ENCODE measurements around the gene SNRNP48.

Gene SNRNP48

DNA sequence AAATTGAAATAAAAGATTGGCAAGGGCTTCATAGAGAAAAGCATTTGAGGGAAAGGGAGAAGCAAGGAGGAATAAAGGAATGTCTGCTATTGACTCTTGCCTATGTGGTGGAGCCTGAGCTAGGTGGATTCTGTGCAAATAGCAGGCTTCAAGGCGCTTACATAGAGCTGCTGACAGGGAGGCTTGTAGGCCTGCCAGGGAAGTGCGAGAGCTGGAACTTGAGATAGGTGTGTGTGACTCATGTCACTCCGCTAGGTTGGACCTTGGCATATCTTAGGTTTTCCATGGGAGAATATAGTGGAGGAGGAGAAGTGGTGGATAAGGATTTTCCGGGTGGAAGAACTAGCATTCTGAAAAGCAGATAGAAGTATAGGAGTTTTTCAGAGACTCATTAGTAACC is 14.0 kb downstream of the SNRNP48 start:
- DNase-seq: no peak

DNA sequence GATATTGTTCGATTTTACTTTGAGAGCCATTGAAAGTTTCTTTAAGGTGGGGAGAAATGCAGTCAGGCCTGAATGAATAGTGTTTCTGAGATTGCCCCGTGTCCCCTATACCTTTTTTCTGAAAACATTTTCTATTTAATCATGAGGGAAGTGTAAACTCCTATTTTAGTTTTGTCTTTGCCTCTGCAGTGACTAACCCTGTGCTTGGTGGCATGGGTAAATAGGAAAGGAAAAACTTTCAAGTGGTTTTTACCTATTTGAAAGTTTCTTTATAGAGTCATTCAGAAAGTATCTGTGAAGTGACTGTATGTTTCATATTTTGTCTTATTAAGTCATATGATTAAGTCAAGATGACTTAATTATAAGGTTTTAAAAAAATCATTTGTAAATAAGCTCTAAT is 14.5 kb downstream of the SNRNP48 start:
- DNase-seq: no peak

DNA sequence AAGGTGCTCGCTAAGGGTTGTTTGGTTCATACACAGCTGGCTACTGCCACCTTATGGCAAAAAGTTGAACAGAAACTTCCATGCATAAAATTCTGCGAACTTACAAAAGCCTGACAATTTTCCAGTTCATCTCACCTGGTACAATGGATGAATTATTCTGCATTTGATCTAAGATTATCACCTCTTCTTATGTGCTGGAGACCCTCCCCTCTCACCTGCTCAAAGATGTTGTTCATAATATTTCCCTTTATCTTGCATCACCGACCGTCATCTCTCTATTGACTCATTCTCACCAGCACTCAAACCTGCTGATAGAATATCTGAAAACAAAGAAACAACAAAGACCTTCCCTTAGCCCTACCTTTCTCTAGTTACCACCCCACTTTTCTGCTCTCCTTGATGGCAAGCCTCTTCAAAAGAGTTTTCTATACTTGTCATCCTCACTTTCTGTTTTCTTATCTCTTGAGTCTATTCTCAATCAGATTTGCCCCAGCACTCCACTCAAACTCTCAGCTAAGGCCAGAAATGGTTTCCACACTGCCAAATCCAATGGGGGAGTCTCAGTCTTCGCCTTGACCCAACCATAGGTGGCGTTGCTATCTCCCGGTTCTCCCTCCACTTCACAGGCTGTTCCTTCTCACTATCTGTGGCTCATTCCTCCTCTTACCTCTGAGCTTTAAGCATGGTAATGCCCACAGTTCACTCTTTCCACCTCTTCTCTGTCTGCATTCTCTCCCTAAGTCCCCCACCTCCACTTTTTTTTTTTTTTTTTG is 25.8 kb downstream of the SNRNP48 start:
- DNase-seq: peak; percentile 40

DNA sequence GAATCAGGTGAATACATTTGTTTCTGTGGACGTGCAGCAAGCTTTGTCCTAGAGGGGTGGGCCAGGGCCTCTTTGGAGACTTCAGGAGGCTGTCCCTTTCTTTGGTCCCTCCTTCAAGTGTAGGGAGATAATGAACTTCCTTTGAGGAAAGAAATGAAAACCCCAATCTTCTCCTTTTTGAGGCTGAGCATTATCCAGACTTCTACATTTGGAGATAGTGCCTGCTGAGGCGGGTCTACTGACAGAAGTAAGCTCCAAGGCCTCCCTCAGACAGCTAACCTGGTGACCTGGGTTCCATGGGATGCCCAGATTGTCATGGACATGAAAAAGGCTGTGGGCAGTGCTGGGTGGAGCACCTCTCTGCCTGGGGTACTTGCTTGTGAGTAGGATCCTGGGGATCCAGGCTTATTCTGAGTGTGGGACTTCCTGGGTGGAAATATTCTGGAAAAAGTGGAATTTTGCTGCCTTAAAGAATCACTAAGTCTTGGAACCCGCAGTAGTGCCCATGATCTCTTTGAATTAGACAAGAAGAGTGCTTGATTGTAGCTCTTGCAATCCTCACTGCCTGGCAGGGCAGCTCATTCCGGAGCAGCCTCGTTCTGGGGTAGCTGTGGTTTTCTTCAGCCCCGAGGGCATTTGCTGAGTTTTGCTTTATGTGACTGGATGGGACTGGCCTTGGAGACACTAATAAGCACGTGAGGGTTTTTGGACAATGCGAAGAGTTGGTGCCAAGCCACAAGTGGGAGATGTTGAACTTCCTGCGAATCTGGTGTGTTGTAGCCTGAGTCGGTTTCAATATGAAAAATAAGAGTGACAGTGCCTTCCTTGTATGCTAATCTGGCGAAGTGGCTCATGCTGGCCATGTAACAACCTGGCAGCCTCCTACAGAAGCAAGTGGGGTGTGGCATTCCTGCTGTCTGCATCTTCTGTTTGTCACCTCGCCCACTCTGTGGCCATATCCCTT is 28.1 kb downstream of the SNRNP48 start:
- DNase-seq: no peak

DNA sequence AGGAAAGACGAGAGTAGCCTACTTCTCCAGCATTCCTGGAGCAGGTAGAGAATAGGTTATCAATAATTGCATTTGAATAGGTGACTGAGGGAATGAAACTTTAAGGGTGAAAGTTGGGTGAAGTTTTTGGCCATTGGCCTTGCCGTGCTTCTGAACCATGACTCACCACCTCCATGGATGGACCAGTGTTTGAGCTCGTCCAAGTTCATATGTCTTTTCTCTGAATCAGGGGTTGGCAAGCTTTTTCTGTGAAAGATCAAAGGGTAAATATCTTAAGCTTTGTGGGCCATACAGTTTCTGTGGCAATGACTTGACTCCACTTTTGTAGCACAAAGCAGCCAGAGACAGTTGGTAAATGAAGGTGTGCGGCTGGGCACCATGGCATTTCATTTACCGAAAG is 31.8 kb downstream of the SNRNP48 start:
- no peak for DNase-seq

DNA sequence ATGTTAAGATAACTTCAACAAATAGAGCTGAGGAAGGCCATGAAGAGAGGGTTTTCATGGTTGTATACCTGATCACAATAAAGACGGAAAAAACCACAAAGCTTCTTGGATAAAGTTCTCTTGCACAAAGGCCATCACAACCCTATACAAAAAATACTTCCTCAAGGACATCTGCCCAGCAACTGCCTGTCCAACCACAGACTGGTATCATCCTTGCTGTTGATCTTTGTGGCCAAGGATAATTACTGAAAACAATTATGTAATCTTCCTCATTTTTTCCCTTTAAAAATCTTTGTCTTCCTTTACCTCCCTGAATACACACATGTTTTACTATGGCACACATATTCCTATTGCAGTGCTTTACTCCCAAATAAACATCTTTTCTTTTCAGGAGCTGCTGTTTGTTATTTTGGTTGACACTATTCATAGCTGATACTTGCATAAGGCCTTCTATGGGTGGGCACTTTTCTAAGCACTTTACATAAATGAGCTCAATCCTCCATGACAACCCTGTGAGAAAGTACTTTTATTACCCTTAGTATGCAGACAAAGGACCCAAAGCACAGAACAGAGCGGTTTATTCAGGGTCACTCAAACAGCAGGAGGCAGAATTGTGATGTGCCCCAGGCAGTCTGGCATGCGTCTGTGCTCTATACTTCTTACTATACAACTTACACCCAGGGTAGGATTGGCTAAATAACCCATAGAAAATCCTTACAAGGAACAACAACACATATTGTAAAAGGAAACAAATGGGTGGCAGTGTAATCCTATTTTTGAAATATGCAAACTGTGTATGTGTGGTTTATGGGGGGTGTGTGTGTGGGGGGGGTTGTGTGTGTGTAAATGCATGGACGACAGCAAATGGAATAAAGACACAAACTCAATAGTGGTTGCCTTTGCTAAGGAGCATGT is 35.1 kb downstream of the SNRNP48 start:
- DNase-seq: no peak

DNA sequence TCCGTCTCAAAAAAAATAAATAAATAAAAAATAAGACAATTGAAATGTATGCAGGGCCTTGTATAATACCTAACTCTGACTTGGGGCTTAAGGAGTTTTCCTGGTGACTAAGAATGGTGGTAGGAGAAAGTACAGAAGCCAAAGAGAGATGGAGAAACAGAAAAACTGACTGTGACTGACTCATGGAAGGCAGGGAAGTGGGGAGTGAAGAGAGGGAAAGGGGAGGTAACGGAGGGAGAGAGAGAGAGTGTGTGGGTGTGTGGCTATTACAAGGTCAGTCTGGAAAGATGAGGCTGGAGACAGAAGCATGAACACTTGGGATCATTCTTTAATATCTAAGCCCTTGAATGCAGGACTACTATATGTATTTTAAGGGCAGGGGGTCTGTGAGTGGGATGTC is 38.5 kb downstream of the SNRNP48 start:
- DNase-seq: no peak

DNA sequence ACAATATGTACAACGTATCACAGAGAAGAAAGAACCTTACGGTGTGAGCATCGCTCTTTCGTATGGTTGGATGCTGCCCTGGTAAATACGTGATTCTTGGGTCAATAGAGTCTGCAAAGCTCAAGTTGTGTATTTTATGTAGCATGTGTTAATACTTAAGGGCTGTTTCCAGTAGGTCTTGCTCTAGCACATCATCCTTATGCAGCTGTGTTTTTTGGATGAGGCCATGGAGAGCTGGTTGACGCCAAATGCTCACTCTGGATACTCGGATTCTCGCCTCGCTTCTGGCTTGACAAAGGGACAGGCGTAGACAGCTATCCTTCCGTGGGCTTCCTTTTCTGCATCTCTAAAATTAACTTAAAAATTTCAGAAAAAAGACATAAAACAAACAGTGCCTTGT is 38.9 kb downstream of the SNRNP48 start:
- no peak for DNase-seq

DNA sequence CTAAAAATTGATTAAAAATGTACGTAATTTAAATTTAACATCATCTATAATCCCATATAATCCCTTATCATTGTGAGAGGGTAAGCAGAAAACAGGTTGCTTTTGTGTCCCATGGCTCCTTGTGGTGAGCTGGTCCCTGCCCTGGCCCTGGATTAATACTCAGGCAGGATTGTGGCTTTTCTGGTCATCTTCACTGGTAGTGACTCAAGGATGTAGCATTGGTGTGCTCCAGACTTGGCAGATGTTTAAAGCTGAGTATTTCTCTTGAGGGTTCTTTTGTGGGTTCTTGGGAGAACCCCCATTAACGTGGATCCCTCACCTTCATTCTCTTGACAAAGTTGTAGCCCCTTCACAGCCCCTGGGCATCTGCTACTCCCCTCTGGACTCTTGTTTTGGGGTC is 39.3 kb downstream of the SNRNP48 start:
- no peak for DNase-seq

DNA sequence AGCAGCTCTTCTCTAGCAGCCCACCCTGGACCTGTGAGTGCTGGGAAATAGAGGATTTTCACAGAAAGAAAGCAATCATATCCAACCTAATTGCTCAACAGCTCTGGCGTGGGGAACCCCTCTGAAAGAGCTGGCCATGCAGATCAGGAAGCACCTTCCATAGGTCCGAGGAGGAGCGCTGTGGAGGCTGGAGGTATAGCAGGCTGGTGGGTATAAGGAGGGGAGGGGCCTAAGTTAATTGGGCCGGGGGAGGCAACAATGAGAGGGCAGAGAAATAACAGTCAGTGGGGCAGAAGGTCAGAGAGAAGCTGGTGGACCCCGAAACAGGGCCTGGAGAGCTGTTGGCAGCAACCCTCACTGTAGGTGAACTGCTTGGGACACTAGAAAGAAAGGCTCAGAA is 40.8 kb downstream of the SNRNP48 start:
- no peak for DNase-seq

DNA sequence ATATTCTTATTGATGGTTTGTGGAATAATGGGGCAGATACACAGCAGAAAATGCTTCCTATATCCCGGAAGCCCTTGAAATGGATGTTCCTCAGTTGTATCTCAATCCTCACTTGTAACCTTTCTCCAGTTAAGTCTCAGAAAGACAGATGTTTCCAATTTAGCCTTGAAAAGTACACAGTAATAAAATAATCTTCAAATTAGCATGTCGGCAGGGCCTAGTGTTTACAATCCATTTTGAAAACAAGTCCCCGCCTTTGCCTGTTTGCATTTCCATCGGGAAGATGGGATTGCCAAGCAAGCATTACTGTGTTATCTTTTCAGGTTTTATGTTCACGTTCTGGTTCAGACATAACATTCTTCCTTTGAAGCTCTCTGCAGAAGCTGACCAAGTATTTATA is 41.5 kb downstream of the SNRNP48 start:
- DNase-seq: no peak

DNA sequence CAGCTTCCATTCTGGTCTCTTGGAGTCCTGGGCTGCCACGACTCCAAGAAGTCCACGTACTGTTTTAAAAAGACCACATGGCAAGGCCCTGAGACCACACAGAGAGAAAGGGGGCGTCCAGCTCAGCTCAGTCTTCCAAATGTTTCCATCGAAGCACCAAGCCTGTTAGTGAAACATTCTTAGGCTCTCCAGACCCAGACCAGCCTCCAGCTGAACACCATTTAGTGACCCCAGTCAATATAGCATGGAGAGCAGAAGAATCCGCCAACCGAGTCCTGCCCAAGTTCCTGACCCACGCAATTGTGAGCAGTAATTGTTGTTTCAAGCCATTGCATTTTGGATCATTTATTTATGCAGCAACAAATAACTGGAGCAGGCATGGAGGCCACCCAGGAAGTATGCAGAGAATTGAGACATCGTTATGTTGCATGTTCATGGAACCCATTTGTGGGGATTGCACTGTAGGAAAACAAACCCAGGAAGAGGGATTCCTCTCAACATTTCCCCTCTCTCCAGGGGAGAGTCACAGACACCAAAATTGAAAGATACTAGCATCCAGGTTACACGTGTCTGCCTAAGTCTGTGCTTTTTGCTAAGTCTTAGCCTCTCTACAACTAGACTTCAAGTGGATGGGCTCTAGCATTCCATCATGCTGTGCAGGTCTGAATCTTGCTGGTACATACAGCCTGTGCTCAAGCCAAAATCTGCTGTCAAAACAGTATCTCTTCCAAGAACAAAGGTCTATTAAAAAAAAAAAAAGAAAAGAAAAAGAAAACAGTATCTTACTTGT is 42.7 kb downstream of the SNRNP48 start:
- DNase-seq: no peak

DNA sequence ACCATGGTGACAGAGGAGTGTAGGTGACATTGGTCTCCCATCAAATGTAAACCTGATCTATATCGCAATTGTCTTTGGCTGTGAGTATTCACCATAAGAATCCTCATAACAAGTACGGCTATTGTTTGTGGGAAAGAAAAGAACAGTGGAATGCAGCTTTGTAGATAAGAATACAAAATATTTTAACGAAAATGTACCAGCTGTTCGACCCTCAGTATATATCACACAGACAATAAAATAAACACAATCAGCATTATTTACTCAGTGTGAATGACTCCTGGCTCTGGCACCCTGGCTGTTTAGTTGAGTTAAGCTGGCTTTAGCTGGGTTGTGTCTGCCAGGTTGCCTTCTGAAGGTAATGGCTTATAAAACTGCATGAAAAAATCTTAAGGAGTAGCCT is 43.4 kb downstream of the SNRNP48 start:
- no peak for DNase-seq

DNA sequence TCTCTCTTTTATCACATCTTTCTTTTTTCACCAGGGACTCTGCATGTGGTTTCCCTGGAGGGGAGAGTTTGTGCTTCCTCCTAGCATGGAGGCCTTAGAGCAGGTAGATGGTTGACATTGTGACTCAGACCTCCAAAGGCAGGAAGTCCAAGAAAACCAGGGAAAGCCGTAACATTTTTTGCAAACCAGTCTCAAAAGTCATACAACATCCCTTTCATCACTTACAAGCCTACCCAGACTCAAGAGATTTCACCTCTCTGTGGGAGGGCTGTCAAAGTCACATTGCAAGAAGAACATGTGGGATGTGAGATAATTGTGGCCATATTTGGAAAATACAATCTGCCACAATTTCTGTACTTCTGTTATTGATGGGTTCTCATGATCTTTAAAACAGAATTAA is 46.2 kb downstream of the SNRNP48 start:
- DNase-seq: no peak

DNA sequence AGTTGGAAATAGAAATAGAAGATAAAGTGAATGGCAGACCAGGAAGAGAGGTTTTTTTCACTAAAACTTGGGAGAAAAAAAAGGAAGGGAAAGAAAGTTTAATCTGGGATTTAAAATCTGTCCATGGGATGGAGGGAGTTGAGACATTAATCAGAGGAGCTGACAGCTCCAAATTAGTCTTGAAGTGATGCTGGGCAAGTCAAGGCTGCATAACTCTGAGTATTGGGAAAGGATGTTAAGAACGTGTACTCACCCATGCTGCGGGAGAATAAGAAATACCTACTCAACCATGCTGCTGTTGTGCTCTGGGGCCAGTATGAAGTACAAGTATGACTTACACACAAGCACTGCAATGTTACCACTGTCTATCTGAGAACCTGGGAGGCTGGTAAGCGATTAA is 47.5 kb downstream of the SNRNP48 start:
- no peak for DNase-seq

DNA sequence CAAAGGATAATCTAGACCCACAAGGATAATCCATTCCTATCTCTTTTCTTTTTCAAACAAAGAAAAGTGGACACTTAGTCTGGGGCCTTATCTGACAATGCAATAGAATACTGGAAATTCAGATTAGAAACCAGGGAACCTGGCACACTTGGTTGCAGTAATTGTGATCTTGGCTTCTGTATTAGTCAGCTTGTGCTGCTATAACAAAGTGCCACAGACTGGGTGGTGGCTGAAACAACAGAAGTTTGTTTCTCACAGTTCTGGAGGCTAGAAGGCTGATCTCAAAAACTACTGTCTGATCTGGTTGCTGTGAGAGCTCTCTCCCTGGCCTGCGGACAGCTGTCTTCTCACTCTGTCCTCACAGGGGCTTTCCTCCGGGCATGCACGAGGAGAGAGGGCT is 49.4 kb downstream of the SNRNP48 start:
- no peak for DNase-seq

DNA sequence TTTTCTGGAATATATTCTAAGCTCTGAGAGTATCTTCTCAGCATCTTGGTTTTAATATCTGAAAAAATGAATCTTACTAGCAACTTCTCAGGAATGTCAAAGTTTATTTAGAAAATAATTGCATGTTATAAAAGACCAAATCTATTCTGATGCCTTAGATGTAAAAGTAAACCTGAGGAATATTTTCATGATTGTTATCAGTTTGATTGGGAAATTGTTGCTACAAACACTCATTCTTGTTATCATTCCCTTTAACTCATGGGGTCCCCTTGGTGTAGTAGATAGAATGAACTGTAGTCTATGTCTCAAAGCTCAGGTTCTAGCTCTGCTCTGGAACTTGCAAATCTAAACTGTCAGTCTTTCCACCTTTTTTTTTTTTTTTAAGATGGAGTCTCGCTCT is 50.0 kb downstream of the SNRNP48 start:
- no peak for DNase-seq

DNA sequence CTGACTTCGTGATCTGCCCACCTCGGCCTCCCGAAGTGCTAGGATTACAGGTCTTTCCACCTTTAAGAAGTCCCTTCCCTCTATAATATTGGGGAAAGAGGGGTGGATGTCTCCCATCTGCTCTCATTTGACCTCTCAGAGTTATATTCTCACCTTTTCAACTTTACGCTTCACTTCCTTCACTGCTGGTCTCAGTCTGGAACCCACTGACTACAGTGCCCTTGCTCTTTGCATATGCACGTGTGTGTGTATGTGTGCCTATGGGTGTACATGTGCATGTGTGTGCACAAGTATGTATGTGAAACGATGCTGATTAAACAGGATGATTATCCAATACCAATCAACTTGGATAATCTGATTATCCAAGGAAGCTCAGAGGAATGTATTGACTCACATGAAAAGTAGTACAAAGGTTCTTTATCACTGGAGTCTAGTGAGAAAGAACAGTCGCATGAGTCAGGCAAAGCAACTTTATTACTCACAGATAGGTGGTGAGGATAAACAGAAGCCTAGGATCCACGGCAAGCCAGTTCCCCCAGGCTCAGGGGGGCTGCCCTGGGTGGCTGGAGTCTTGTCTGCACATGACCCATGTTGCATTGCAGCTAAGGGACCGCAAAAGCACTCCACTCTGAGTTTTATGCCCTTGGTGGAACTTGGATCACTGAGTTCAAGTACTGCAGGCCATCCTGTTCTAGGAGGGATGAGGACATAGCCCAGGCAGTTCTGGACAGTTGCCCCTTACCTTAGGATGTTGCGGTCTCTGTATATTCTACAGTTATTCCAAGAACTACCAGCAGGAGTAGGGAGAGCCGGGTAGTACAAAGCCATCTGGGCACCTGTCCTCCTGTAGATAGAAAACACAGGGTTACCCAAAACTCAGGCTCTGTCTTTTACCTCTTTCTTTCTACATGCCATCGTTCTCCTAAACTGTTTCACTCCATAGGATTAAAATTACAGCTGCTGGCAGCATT is 50.9 kb downstream of the SNRNP48 start:
- no peak for DNase-seq

DNA sequence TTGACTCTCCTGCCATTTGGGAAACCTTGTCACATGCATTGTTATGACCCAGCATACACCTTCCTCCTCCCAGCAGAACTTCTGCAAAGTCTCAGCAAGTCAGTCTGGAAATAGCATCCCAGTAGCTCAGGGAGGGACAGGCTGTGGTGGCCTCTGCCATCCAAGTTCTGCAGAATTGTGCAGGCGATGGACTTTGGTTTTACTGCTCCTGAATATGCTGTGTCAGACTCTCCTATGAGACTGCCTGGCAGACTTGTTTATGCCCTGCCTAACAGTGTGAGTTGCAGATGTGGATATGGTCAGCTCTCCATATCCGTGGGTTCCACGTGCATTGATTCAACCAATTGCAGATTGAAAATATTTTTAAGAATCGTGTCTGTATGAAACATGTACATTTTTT is 52.8 kb downstream of the SNRNP48 start:
- DNase-seq: no peak

DNA sequence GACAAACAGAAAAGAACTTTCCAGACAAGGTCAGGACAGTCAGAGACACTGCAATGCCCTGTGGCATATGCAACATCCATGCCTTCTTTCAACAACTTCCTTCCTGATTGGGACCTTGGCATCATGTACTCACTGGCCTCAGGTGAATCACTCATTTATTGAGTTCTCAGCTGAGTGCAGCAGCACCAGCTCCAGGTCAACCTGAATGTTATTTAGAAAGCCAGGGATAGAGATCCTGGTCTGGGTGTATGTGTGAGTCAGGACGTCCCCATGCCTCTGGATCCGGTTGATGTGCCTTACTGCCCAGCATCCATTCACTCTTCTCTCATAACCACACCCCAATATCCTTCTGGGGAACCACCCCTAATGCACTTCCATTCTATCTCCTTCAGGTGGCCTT is 54.4 kb downstream of the SNRNP48 start:
- DNase-seq: no peak

DNA sequence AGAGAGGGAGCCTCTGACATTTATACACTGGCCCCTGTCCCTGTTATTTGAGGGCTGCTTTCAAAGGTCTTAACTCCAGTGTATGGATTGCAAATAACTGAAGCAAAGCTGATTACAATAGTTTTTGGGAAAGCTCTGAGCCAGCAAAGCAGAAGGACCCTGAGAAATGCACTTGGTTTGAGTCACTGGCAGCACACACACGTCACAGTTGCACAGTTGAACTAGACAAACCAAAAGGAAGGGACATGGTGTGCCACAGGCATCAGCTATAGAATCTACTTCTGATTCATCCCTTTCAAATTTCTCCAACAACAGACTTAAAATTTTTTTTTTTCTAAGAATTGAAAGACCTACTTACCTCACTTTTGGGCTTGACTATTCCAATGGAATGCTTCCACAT is 56.4 kb downstream of the SNRNP48 start:
- no peak for DNase-seq

Data from stimulated activated CD4-positive, alpha-beta T cell treated with anti-CD3 and anti-CD28 coated beads, Interleukin-4, amount 100 ng/mL, for 24 hours (primary cell).